ENCODE results near the gene TCERG1L. TPM values are rescaled to one million over a fixed set of nuclear protein-coding genes. Genes with fewer than 3 reads are reported as not detected.

TCERG1L gene
- total RNA-seq, 4 donors from 2014 or later: 0.42 to 1.3 TPM; not detected in 2

DNA sequence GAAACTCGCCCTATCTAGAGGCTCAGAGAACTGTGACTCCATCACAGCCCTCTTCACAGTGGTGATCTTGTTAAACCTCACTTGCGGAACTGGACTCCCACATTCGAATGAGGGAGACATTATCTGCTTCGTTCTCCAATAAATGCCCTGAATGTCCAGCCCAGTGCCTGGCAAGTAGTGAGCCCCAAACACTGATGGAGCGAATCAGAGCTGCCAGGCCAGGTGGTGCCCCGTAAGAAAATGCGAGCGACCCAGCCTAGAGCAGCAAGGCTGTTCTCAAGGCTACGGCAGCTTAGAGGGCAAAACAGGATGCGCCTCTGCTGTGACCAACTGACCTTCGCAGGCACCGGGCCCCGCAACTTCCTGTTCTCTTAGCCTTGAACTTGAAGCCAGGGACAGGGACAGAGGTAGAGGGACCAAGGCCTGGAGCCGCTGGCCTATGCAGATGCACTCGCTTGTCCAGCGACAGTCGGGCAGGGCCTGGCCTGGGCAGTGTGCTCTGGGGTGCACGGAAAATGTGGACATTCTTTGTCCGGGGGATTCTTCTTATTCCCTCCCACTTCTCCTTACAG lies 217.6 kb downstream of the TCERG1L start:
- H3K36me3 ChIP-seq: no peaks in the 10 kb centered on the region
- no peak for DNase-seq (ENCODE audit: low spot score in 2 of 2)
- H3K27me3 ChIP-seq: no peaks in the 10 kb centered on the region
- peaks cover 0 to 2% (median 0%) of the 10 kb centered on the region in 4 donors for H3K9me3 ChIP-seq
- TF ChIP-seq EP300 (IDR thresholded peaks at IDR 0.05) (no peak), POLR2A (IDR thresholded peaks at IDR 0.05) (no peak)
- TF ChIP-seq, protein P1, sequence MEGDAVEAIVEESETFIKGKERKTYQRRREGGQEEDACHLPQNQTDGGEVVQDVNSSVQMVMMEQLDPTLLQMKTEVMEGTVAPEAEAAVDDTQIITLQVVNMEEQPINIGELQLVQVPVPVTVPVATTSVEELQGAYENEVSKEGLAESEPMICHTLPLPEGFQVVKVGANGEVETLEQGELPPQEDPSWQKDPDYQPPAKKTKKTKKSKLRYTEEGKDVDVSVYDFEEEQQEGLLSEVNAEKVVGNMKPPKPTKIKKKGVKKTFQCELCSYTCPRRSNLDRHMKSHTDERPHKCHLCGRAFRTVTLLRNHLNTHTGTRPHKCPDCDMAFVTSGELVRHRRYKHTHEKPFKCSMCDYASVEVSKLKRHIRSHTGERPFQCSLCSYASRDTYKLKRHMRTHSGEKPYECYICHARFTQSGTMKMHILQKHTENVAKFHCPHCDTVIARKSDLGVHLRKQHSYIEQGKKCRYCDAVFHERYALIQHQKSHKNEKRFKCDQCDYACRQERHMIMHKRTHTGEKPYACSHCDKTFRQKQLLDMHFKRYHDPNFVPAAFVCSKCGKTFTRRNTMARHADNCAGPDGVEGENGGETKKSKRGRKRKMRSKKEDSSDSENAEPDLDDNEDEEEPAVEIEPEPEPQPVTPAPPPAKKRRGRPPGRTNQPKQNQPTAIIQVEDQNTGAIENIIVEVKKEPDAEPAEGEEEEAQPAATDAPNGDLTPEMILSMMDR (IDR thresholded peaks at IDR 0.05): no peak
- no peak overlapping the region for H3K27ac ChIP-seq
- peaks cover 0 to 14% (median 0%) of the 10 kb centered on the region in 4 donors for H3K4me1 ChIP-seq
- H3K4me3 ChIP-seq: no peak overlapping the region
- 64 to 70% methylated on average over 19 of the region's 19 CpGs for WGBS, 2 donors

DNA sequence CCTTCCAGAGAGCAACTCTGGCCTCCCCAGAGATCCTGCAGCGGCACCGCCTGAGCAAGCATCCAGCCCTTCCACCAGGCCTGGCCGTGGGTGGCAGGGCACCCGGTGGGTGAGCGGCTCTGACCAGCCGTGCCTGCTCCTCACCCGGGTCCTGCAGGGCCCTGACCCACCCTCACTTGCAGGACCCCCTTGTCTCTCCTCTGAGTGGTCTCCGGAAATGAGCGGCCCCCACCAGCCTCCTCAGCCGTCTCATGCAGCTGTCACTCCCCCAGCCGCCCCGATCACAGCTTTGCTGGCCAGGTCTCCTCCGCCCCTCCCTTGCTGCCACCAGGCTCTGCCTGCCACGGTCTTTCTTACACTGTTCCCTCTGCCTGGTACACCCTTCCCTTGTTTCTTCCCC lies 218.2 kb downstream of the TCERG1L start:
- Histone ChIP-seq H3K27ac (no peak overlapping the region), H3K4me1 (peaks cover 0 to 14% (median 0%) of the 10 kb centered on the region in 4 donors), H3K9me3 (peaks cover 0 to 2% (median 0%) of the 10 kb centered on the region in 4 donors), H3K4me3 (no peak overlapping the region), H3K36me3 (no peaks in the 10 kb centered on the region), H3K27me3 (no peaks in the 10 kb centered on the region)
- TF ChIP-seq EP300 (IDR thresholded peaks at IDR 0.05) (no peak), POLR2A (IDR thresholded peaks at IDR 0.05) (no peak)
- TF ChIP-seq, protein P1 (IDR thresholded peaks at IDR 0.05): no peak
- DNase-seq (ENCODE audit: low spot score in 2 of 2): no peak
- WGBS, 2 donors: 87 to 97% methylated on average over 10 to 14 of the region's 14 CpGs

- 89 to 91% methylated on average over 21 of the region's 21 CpGs for WGBS, 2 donors
- Histone ChIP-seq H3K4me3 (no peak overlapping the region), H3K4me1 (peaks cover 0 to 14% (median 0%) of the 10 kb centered on the region in 4 donors), H3K27me3 (no peaks in the 10 kb centered on the region), H3K9me3 (peaks cover 0 to 2% (median 0%) of the 10 kb centered on the region in 4 donors), H3K27ac (no peak overlapping the region), H3K36me3 (no peaks in the 10 kb centered on the region)
- DNase-seq (ENCODE audit: low spot score in 2 of 2): no peak
- no peak for TF ChIP-seq POLR2A (IDR thresholded peaks at IDR 0.05)
- TF ChIP-seq, protein P1 (IDR thresholded peaks at IDR 0.05): no peak
- TF ChIP-seq EP300 (IDR thresholded peaks at IDR 0.05): no peak
These were observed 218.6 kb downstream of the TCERG1L start for GRCh38 chr10:131092876-131093275.

DNA sequence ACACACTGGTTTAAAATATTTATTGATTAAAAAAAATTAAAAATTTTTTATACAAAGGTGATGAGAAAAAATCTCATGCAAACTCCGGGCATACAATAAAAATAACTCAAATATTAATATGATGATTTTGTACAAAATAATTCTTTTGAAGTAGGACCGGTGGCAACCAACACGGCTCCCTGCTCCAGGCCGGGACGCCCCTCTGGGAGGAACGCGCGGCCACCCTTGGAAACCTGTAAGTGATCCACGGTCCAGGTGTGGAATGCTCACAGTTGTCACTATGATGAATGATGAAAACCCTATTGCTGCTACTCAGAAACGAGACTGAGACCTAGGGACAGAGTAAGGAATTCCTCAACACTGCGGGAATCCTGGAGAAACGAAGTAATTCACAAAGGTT lies 219.1 kb downstream of the TCERG1L start:
- TF ChIP-seq, protein P1 (IDR thresholded peaks at IDR 0.05): no peak
- TF ChIP-seq POLR2A (IDR thresholded peaks at IDR 0.05) (no peak), EP300 (IDR thresholded peaks at IDR 0.05) (no peak)
- DNase-seq (ENCODE audit: low spot score in 2 of 2): no peak
- H3K9me3 ChIP-seq: peaks cover 0 to 6% (median 0%) of the 10 kb centered on the region in 4 donors
- WGBS, 2 donors: 87 to 92% methylated on average over 12 of the region's 12 CpGs
- no peak overlapping the region for H3K4me3 ChIP-seq
- H3K27me3 ChIP-seq: no peaks in the 10 kb centered on the region
- H3K27ac ChIP-seq: no peak overlapping the region
- H3K36me3 ChIP-seq: no peaks in the 10 kb centered on the region
- H3K4me1 ChIP-seq: peaks cover 0 to 14% (median 0%) of the 10 kb centered on the region in 4 donors

DNA sequence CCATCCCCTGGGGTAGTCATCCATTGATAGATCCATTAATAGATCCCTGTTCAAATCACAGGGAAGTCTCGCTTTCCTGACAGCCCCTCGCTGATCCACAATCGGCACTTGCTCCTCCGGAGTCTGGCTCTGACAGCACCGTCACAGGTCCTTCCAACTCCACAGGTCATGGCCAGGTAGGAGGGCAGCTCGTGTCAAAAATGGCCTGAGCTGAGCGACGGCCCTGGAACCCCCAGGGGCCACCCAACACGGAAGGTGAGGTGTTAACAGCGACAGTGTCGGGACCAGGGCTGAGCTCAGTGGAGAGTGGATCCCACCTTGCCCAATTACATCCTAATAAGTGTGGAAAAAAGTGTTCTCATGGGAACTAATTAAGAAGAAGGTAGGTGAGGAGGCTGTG lies 219.8 kb downstream of the TCERG1L start:
- TF ChIP-seq POLR2A (IDR thresholded peaks at IDR 0.05) (no peak), EP300 (IDR thresholded peaks at IDR 0.05) (no peak)
- TF ChIP-seq, protein P1 (IDR thresholded peaks at IDR 0.05): no peak
- H3K27me3 ChIP-seq: no peaks in the 10 kb centered on the region
- H3K36me3 ChIP-seq: no peaks in the 10 kb centered on the region
- H3K27ac ChIP-seq: no peak overlapping the region
- no peak overlapping the region for H3K4me3 ChIP-seq
- H3K9me3 ChIP-seq: peaks cover 0 to 7% (median 0%) of the 10 kb centered on the region in 4 donors
- DNase-seq (ENCODE audit: low spot score in 2 of 2): no peak
- 84 to 90% methylated on average over 11 of the region's 11 CpGs for WGBS, 2 donors
- peaks cover 0 to 14% (median 0%) of the 10 kb centered on the region in 4 donors for H3K4me1 ChIP-seq

Data from tibial nerve (tissue), 4 donors.